Activated gamma-delta T cell treated with anti-CD3 and anti-CD28 coated beads, Interleukin-2, amount 50 U/mL, for 16 hours (primary cell): ENCODE results near the gene METTL8.
"Not testable (repeated sequence)": the region's sequence is repeated elsewhere in the genome, so short reads cannot be mapped to it uniquely, and the experiment has no call there.

ENCODE experiments used
- DNase-seq: peaks from one replicate; pipeline ENCODE4 v3.0.0-alpha.2; 2020; ENCODE audit warnings: low read depth

METTL8 gene

DNA sequence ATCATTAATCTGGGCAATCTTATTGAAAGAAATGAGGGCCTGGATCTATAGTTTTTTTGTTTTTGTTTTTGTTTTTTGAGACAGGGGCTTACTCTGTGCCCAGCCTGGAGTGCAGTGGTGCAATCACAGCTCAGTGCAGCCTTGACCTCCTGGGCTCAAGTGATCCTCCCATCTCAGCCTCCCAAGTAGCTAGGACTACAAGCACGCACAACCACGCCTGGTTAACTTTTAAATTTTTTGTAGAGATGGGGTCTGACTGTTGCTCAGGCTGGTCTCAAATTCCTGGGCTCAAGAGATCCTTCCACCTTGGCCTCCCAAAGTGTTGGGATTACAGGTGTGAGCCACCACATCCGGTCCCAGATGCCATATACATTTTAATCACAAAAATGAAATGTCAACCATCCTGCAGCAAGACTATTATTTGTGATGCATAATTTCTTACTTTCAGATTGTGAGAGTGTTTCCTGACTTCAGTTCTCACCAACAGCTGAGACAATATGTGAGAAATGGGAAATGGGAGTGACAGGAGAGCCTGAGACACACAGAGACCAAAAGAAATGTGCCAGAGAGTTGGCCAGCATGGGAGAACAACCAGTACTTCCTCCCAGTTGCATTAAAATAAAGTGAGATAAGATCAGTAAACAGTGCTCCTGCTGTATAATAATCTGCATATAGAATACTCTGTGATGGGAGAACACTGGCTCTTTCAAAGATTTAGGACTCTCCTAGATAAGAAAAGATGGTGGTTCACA lies 87.6 kb downstream of the METTL8 start:
- no peak for DNase-seq

DNA sequence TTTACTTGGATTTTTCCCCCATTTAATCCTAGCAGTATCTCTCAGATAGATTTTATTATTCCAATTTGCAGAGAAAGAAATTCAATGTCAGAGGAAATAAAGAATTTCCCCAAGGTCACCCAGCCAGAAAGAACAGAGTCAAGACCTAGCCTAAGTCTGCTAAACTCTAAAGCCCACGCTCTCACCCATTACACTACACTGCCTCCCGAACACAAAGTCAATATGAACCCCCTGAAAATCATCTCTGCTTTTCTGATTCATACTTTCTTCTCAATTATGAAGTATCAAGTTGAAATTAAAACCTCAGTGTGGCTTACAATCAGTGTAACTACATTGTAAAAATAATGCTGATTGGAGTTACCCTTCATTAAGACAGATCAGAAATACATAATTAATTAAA lies 89.6 kb downstream of the METTL8 start:
- DNase-seq, result no peak

DNA sequence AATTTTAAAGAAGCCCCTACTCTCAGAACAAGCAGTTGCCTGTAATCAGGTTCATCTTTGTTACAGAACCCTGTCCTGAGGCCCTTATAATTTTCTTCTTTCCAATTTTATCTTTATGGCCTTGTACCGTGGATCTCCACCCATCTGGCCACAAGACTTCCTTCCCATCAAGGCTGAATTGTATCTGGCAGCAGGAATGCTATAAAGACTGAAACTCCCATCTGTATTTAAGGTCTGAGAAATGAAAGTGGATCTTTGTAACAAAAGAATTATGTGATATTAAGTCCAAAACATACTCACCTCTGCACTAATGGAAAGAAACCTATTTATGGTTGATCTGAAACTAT lies 91.8 kb downstream of the METTL8 start:
- DNase-seq, result no peak

DNA sequence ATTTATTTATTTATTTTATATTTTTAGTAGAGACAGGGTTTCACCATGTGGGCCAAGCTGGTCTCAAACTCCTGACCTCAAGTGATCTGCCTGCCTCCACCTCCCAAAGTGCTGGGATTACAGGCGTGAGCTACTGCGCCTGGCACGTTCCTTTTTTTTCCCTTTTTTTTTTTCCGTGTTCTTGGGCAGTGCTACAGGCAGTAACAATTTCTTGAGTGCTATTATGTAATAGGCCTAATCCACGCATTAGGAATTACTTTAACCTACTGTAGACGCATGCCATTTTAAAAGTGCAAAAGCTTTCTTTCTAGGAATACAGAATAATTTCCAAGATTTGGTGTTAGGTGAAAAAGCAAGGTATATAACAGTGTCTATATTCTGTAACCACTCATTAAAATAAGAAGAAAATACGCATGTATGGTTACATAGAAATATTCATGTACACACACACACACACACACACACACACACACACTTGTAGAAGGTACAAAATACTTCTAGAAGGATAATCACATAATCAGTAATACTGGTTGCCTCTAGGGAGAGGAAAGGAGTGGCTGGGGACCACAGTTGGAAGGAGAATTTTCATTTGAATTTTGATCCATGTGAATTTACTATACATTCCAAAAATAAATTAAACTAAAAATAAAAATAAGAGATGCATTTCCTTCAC lies 92.3 kb downstream of the METTL8 start:
- no peak for DNase-seq

DNA sequence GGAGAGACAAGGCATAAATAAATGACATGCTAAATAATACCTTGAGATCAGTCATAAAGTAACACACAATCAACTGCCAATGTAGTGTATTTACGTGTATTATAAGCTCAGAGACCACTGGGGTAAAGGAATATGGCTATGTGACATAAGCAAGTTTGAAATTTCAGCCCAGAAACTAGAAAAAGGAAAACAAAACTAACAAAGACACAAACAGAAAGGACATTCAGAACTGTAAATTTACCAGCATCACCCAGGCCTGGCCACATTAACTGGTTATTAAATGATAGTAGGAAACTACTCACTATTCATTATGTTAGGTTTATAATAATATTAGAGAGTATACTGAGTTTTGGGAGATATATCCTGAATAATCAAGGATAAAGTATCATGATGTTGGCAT lies 98.8 kb downstream of the METTL8 start:
- DNase-seq, result no peak

GRCh38 chr2:171334171-171334570 lies 99.6 kb downstream of the METTL8 start:
- DNase-seq, result no peak

- no peak for DNase-seq
These were observed 103.4 kb downstream of the METTL8 start for GRCh38 chr2:171330155-171330956.

DNA sequence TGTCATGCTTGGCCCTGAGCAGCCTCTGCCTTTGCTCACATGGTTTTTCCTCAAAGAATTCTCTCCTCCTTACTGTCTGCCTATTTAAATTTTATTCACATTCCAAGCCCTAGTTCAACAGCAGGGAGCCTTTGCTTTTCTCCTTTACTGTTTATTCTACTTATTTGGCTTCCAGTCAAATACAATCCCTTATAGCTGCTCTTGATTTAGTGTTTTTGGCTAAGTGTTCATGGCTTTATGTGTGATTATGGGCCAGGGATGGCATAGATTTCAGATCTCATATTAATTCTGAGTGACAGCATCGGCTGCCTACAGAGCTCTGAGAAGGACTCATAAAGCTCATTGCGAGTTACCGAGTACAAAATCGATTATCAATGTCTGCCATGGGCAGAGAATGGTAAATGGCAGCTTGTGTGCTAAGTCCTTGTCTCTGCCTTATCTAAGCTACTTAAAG lies 106.7 kb downstream of the METTL8 start:
- no peak for DNase-seq

DNA sequence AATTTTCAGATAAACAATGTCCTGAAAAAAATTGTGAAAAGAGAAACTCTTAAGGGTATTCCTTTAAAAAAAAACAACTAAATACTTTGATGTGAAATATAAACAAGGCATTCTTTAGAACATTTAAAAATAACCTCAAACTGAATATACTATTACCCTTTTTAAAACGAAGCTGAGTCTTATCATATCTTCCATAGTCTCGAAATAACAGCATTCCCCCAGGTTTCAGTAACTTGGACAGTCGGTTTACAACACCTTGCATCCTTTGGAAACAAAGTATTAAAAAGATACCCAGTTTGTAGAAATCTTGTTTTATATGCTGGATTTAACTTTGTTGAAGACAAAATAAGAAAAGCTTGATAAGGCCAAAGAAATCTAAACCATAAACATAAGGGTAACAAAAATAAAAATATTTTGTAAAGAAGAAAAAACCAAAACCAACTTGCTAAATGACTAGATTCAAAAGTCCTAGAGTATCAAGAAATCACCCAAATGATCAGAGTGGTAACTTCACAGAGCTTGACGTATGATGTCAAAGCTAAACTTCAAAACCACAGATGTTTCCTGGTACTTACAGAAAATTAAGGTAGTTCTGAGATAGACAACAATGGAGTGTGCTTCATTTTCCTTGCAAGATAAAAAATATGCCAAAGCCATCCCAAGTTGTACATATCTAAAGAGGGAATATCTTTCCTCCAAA lies 107.8 kb downstream of the METTL8 start:
- no peak for DNase-seq

- DNase-seq, result no peak
These were observed 109.7 kb downstream of the METTL8 start for GRCh38 chr2:171323971-171324528.

GRCh38 chr2:171322928-171323327 lies 110.9 kb downstream of the METTL8 start:
- DNase-seq, result no peak

- no peak for DNase-seq
These were observed 113.1 kb downstream of the METTL8 start for GRCh38 chr2:171320731-171321130.

DNA sequence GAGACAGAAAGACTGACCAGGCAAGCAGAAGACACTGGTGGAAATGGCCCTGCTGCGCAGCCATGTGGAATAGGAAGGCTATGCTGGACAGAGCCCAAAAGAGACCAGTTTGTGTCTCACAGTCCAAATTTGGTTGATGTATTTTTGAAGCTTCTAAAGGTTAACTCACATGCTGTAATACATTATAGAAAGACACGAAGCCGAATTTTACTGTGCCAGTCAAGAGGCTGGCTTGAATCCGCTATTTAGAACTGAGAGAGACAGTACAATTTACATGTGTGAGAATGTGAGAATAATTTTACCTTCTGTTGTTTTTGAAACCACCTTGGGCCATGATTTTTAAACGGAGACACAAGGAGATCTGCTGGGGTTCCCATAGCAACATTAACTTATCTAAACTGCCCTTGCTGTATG lies 113.6 kb downstream of the METTL8 start:
- no peak for DNase-seq

GRCh38 chr2:171319164-171319810 lies 114.5 kb downstream of the METTL8 start:
- peak; percentile 12 for DNase-seq

GRCh38 chr2:171318463-171318934 lies 115.3 kb downstream of the METTL8 start:
- DNase-seq, result no peak

DNA sequence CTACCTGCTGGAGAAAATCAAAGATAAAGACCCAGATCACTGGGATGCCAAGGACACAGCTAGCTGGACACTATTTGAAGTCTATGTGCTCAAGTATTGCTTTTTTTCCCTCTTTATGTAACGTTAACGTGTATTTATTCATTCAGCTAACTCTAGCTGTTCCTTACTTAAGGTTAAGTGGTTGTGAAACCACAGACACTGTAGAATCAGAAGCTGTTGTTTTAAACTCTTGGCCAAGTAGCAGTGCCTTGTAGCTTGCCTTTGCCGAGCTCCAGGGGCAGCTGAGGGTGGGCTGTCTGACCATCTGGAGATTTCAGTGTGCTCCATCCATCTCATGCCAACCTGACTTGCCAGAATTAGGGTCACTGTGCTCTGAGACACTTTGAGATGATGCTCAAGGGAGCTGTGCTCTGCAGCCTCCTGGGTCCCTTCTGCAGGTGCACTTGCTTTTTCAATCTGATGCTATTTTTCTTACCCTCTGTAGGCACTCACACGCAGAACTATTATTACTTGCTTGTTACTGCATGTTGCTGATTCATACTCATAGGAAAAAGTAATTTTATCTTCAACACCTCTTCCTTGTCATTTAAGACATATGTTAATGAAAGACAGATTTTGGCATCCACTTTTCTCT lies 116.2 kb downstream of the METTL8 start:
- DNase-seq, result no peak

DNA sequence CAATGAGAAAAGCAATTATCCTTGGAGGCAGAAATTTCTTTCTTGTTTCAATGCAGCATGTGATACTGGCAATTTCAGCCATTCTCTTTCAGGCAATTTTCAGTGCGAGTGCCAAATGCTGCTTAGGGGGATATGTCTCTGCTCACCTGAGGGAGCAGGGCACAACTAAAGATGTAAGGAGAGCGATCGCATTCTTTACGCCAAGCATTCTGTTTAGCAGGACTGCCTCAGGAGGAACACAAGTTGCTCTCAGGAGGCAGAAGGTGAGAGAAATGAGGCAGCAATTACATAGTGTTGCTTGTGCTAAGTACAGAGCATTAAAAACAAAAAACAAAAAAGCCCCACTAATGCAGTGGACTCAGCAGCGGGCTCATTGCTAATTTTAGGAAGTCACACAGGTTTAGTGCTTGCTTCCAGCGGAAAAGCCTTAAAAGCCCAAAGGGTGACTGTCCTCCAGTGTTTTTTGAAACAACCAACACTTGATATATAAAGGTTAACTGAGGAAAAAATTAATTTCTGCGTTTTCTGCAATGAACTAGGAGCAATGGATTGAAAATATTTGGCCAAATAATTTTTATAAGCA lies 116.9 kb downstream of the METTL8 start:
- DNase-seq, result no peak

- no peak for DNase-seq
These were observed 117.6 kb downstream of the METTL8 start for GRCh38 chr2:171316220-171316619.

DNA sequence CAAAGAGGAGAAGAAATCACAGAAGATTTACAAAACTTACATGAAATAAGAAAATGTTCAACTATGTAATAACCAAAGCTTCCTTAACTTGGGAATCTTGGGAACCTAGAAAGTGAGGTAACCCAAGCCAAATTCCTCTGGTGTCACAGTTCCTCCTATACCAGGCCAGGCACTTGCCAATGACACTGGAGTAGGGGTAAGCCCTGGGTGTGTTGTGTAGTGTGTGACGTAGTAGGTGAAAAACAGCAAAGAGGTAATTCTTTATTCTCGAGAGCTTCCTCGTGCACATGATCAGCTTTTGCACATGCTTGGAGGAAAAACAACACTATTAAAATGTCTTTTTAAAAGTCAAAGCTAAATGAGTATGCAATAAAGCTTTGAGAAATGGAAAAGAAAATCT lies 118.0 kb downstream of the METTL8 start:
- no peak for DNase-seq

GRCh38 chr2:171312182-171312581 lies 121.6 kb downstream of the METTL8 start:
- not testable (repeated sequence) for DNase-seq
